Testis (tissue), 3 donors: ENCODE measurements around the gene RAD21L1. TPM values are rescaled to one million over a fixed set of nuclear protein-coding genes. Genes with fewer than 3 reads are reported as not detected.
"Not testable (repeated sequence)": the region's sequence is repeated elsewhere in the genome, so short reads cannot be mapped to it uniquely, and the experiment has no call there.

Experiments used
- DNase-seq: peaks from one replicate; pipeline ENCODE4 v3.0.0-alpha.2; 2019
- H3K27ac ChIP-seq, 2 donors: fragments of 200-600 bp; sonication (generic); one replicate each; pipeline ENCODE4 v1.5.1; 2019
- H3K27me3 ChIP-seq: fragments of 200-600 bp; sonication (generic); one replicate; pipeline ENCODE4 v1.5.1; 2019
- H3K36me3 ChIP-seq: fragments of 200-600 bp; sonication (generic); one replicate; pipeline ENCODE4 v1.5.1; 2017; ENCODE audit warnings: low read depth; ENCODE audit errors: missing control alignments
- H3K4me1 ChIP-seq: fragments of 200-600 bp; sonication (generic); one replicate; pipeline ENCODE4 v1.5.1; 2019
- H3K4me3 ChIP-seq, 2 donors: fragments of 200-600 bp; sonication (generic); one replicate each; pipeline ENCODE4 v1.5.1; 2017 to 2019
- H3K9me3 ChIP-seq: fragments of 200-600 bp; sonication (generic); one replicate; pipeline ENCODE4 v1.5.1; 2017
- POLR2A ChIP-seq: fragments of 450-650 bp; IDR thresholded peaks from one replicate; pipeline ENCODE4 v1.6.1; 2017; ENCODE audit warnings: antibody characterized with exemption, mild to moderate bottlenecking, moderate library complexity
- WGBS, 2 donors: methylation state at CpG; one replicate each; pipeline ENCODE4 v1.1.5; 2018; 5-methylcytosine and 5-hydroxymethylcytosine counted together
- intact Hi-C: fragments of 100-400 bp; cut with DNase I; formaldehyde crosslinking; loops from one replicate; pipeline ENCODE4 v1.15.1; 2023; ENCODE audit warnings: low total_unique reads
- polyA plus RNA-seq: library from polyadenylated mRNA; stranded (reverse); fragments of 350-450 nt; fragmentation: Illumina TruSeq; extraction: RNeasy Lipid Tissue Mini Kit (QIAGEN cat#74804); gene quantifications from one replicate; pipeline ENCODE4 v1.2.3, GENCODE V29; 2014; ENCODE audit warnings: low read depth, low replicate concordance; ENCODE audit not compliant: insufficient read depth
- total RNA-seq, 2 donors: library from RNA; depleted of rRNA; stranded (reverse); fragments of >200 nt; gene quantifications; one replicate each; pipeline ENCODE4 v1.2.3, GENCODE V29; 2016
- TF ChIP-seq, protein P1 (sequence below), 3 experiments: fragments of 450-650 bp in 2 of 3; fragments of 200-600 bp in 1 of 3; sonication (generic) in 1 of 3; IDR thresholded peaks; one replicate each; pipeline ENCODE4 v1.5.1; 2016 to 2019; ENCODE audit warnings: antibody characterized with exemption in 3 of 3, mild to moderate bottlenecking in 2 of 3, moderate library complexity in 1 of 3

Gene RAD21L1
- total and polyA plus RNA-seq, 3 donors from 2014 or later: 7.5 to 13.7 (median 12.1) TPM

DNA sequence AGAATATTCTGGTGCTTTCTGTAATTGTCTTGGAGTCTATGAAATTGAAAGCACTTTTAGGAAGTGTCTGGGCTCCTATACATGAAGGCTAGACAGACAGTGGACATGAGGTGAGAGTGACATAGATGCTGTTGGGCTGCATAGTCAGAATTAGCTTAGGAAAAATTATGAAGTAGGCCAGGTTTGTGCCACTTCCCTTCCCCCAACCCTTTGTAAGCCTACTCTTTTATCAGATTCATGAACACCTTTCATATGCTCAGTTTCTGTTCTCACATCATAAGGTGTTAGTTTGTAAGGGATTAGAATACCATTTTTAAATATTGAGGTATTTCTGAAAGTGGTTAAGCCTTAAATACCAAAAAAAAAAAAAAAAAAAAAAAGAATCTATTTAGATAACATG is 21.8 kb downstream of the RAD21L1 start:
- TF ChIP-seq, protein P1, sequence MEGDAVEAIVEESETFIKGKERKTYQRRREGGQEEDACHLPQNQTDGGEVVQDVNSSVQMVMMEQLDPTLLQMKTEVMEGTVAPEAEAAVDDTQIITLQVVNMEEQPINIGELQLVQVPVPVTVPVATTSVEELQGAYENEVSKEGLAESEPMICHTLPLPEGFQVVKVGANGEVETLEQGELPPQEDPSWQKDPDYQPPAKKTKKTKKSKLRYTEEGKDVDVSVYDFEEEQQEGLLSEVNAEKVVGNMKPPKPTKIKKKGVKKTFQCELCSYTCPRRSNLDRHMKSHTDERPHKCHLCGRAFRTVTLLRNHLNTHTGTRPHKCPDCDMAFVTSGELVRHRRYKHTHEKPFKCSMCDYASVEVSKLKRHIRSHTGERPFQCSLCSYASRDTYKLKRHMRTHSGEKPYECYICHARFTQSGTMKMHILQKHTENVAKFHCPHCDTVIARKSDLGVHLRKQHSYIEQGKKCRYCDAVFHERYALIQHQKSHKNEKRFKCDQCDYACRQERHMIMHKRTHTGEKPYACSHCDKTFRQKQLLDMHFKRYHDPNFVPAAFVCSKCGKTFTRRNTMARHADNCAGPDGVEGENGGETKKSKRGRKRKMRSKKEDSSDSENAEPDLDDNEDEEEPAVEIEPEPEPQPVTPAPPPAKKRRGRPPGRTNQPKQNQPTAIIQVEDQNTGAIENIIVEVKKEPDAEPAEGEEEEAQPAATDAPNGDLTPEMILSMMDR (IDR thresholded peaks at IDR 0.05): no peak
- TF ChIP-seq POLR2A: no peak
- Histone ChIP-seq H3K27ac (no peak overlapping the region), H3K27me3 (no peaks in the 10 kb centered on the region), H3K4me3 (no peak overlapping the region), H3K4me1 (no peaks in the 10 kb centered on the region), H3K36me3 (no peaks in the 10 kb centered on the region), H3K9me3 (no peaks in the 10 kb centered on the region)
- no peak for DNase-seq
- intact Hi-C loops: no loop called here

GRCh38 chr20:1250282-1250681 is 24.4 kb downstream of the RAD21L1 start:
- intact Hi-C loops, H3K4me3 ChIP-seq, H3K9me3 ChIP-seq, H3K4me1 ChIP-seq, H3K27me3 ChIP-seq, H3K36me3 ChIP-seq, DNase-seq, H3K27ac ChIP-seq: not testable (repeated sequence)
- 79 to 95% methylated on average over 2 of the region's 2 CpGs for WGBS, 2 donors

DNA sequence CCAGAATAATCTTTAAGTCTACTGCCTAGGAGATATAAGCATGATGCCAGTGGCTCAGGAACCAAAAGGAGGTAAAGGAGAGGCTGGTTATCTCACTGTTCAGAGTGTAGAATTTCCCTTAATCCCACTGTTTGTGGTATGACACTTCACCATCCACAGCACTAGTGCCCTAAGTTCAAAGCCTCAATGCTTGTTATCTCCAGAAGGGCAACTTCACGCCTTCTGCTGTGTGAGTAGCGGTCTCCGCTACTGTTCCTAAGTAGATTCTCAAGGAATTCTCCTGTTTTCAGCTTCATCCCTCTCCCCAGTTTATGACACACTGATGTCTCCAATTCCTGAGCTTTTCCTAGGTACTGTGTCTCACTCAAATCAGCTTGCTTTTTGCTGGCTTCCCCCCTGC is 26.6 kb downstream of the RAD21L1 start:
- no peaks in the 10 kb centered on the region for H3K4me1 ChIP-seq
- intact Hi-C loops: no loop called here
- no peaks in the 10 kb centered on the region for H3K9me3 ChIP-seq
- H3K27me3 ChIP-seq: no peaks in the 10 kb centered on the region
- no peak overlapping the region for H3K27ac ChIP-seq
- no peak for DNase-seq
- no peaks in the 10 kb centered on the region for H3K36me3 ChIP-seq
- 85 to 91% methylated on average over 3 of the region's 3 CpGs for WGBS, 2 donors
- no peak overlapping the region for H3K4me3 ChIP-seq
- no peak for TF ChIP-seq POLR2A
- TF ChIP-seq, protein P1 (IDR thresholded peaks at IDR 0.05): no peak

DNA sequence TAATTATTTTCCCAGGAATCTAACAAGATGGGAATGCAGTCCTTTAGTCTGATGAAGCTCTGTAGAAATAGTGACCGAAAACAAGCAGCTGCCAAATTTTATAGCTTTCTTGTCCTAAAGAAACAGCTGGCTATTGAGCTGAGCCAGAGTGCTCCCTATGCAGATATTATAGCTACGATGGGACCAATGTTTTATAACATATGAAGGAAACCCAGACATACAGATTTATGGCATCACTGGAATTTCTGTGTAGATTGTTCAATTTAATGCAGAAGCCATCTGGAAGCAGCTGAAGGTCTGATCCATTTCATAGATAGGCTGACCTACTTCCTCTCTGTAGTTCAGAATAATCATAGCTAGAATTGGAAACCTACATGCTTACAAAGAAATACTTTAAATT is 28.4 kb downstream of the RAD21L1 start:
- WGBS, 2 donors: 57 to 64% methylated on average over 2 of the region's 2 CpGs
- intact Hi-C loops: no loop called here
- no peak for DNase-seq
- no peaks in the 10 kb centered on the region for H3K27me3 ChIP-seq
- no peaks in the 10 kb centered on the region for H3K36me3 ChIP-seq
- TF ChIP-seq POLR2A: no peak
- TF ChIP-seq, protein P1 (IDR thresholded peaks at IDR 0.05): no peak
- no peak overlapping the region for H3K4me3 ChIP-seq
- no peak overlapping the region for H3K27ac ChIP-seq
- H3K9me3 ChIP-seq: no peaks in the 10 kb centered on the region
- no peaks in the 10 kb centered on the region for H3K4me1 ChIP-seq

- DNase-seq: no peak
- intact Hi-C loops: no loop called here
- TF ChIP-seq POLR2A: no peak
- TF ChIP-seq, protein P1 (IDR thresholded peaks at IDR 0.05): no peak
- Histone ChIP-seq H3K27me3 (no peaks in the 10 kb centered on the region), H3K4me3 (no peak overlapping the region), H3K9me3 (no peaks in the 10 kb centered on the region), H3K27ac (no peak overlapping the region), H3K4me1 (no peaks in the 10 kb centered on the region), H3K36me3 (no peaks in the 10 kb centered on the region)
- WGBS, 2 donors: 84 to 95% methylated on average over 2 of the region's 2 CpGs
Measured at GRCh38 chr20:1255675-1256074, 29.8 kb downstream of the RAD21L1 start.
